Muscle of back (tissue), 11 donors: ENCODE results near the gene HNRNPF. TPM values are rescaled to one million over a fixed set of nuclear protein-coding genes. Genes with fewer than 3 reads are reported as not detected.

ENCODE experiments used
- DNase-seq, 3 donors: peaks; one replicate each; pipeline versions ENCODE4 v3.0.0 to v3.0.0-alpha.2; 2013
- polyA plus RNA-seq, 10 donors: library from polyadenylated mRNA; unstranded; fragments of 120-200 nt; gene quantifications; one replicate each; pipeline ENCODE4 v1.2.1, GENCODE V29; 2013; ENCODE audit not compliant: insufficient read length in 10 of 10

Gene HNRNPF
- polyA plus RNA-seq, 10 donors, result 102 to 147 (median 110) TPM

DNA sequence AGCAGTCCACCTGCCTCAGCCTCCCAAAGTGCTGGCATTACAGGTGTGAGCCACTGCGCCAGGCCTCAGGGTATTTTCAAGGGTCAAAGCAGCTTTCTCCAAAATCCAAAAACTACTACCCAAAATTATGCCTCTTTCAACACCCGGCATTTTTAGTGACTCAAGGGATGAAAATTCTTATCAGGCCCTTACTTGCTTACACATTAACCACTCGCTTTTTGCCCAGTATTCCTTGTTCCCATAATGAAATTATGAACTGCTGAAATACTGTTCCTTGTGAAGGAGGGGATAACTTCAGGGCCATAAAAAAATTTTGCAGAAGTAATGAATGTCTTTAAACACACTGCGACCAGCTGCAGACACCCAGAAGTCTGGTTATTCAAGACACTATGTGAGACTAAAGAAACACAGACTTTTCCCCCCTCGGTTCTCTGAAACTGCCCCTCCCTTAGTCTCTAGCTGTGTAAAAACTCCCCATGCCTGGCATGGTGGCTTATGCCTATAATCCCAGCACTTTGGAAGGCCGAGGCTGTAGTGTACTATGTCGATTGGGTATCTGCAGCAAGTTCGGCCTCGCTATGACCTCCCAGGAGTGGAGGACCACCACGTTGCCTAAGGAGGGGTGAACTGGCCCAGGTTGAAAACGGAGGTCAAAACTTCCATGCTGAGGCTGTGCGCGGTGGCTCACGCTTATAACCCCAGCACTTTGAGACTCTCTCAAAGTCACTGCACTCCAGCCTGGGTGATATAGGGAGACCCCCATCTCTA lies 25.6 kb downstream of the HNRNPF start:
- DNase-seq, result no peak

- no peak for DNase-seq
Measured at GRCh38 chr10:43380610-43381222, 28.3 kb downstream of the HNRNPF start.

- DNase-seq, result no peak
Measured at GRCh38 chr10:43377424-43377883, 31.5 kb downstream of the HNRNPF start.

DNA sequence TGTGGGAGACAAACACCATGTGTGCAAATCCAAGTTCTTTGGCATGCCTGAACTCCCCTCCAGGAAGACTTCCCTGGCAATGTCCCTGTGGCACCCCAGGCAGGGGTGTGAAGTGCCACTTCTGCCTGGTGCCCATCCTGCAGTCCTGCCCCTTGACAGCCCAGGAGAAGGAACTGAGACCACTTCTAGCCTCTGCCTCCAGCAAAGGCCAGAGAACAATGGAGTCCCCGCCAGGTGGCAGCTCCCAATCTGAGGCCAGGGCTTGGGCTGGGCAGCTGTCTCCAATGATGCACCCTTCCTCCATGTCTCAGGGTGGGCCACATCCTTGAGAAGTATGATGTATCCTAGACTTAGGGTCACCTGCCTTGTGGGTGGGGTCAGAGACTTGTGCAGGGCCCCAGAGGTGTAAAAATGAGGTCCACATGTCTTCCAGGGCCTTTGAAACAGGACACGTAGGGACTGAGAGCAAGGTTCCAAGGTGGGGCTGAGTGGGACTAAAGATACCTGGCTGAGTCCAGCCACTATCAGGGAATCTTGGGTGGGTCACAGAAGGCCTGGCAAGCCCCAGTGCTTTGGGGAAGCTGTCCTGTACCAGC lies 32.1 kb downstream of the HNRNPF start:
- no peak for DNase-seq

DNA sequence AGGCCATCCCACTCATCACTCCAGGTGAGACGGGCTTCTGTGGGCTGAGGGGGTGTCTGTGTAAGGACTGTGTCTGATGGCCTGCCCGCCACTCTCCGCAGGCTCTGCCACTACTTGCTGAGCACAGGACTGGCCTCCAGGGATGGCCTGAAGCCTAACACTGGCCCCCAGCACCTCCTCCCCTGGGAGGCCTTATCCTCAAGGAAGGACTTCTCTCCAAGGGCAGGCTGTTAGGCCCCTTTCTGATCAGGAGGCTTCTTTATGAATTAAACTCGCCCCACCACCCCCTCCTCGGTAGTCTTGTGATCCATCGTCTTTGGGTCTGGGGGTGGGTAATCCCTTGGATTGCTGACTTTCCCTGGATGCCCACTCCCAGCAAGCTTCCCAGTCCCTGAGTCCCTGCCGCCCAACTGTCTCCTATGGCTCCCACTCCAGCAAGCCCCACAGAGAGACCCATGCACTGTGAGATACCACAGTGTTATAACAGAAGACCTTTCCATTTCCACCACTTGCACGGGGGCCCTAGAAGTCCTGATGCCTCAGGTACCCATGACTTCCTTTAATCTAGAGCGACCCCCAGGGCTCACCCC lies 32.8 kb downstream of the HNRNPF start:
- DNase-seq, result no peak

DNA sequence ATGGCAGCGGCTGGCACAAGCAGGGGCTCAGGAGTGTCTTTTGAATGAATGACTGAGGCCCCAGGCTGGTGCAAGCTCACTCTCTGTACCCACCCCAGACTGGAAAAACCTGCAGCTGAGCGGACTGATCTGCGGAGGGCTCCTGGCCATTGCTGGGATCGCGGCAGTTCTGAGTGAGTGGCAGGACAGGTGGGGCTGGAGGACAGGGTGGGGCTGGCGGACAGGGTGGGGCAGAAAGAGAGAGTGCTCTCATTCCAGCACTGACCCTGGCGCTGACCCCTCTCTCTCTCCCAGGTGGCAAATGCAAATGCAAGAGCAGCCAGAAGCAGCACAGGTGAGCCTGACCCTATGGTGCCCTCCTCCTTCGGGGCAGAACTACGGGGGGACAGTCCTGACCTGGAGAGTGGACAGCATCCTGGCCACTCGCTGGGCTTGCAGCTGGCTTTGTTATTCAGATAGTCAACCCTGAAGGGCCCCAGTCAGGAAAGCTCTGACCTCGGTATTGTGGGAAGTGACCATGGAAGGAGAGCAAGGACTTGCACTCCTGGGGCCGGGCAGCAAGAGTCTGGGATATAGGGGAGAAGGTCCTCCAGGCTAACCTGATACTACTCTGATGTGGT lies 33.5 kb downstream of the HNRNPF start:
- no peak for DNase-seq

DNA sequence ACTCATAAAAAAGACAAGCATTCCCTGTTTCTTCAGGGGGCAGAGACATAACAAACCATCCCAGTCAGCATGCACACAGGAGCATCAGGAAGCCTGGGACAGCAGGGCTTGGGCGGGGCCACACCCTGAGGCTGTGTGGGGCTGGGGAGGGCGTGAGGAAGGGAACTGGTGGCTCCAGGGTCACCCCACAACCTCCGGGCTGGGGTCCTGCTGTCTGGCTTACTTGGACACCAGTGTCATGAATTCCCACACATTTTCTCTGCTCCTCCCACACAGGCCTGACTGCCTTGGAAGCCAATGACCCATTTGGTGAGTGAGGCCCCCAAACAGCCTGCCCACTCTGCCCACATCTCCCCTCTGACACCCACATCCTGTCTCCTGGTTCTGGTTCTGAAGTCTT lies 34.8 kb downstream of the HNRNPF start:
- no peak for DNase-seq

DNA sequence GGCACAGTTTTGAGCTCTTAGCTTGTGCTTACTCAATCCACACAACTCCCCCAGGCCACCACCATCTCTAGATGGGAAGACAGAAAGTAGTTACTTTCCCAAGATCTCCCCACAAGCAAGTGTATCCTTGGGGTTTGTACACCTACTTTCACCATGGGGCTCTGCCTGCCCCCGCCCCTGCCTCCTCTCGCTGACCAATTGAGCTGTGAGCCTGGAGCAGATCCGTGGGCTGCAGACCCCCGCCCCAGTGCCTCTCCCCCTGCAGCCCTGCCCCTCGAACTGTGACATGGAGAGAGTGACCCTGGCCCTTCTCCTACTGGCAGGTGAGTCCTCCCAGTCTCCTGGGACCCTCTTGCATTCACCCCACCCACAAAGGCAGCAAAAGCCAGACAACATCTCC lies 35.5 kb downstream of the HNRNPF start:
- DNase-seq, result no peak

DNA sequence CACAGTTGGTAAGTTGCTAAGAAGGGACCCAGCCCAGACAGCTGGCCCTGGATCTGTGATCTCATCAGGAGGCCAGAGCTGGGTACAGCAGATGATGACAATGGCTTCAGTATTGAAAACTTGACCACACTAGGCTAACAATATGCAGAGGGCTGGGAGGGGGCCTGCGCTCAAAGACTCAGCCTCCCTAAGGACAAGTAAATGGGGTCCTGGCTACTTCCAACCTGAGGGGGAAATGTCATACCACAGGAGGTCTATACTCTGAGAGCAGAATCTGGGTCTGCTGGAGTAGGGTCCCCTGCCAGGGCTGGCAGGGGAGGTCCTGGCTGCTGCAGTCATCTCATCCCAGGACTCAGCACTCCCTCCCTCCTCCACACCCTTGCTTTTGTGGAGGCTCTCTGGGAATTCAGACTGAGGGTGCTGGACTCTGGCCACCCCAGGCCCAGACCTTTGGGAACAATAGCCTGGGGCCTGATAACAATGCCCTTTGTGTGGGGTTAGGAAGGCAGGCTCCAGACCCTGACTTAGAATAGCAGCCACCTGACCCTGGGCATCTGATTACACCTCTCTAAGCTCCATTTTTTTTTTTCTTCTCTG lies 36.1 kb downstream of the HNRNPF start:
- DNase-seq, result no peak

- no peak for DNase-seq
Measured at GRCh38 chr10:43371418-43371817, 37.6 kb downstream of the HNRNPF start, which contains the start of gene FXYD4. Gene FXYD4, plus strand, starts transcription at chr10:43371636. Its CDS starts 2,111 bp downstream, at chr10:43373747.

GRCh38 chr10:43370671-43371215 lies 38.2 kb downstream of the HNRNPF start:
- no peak for DNase-seq

DNA sequence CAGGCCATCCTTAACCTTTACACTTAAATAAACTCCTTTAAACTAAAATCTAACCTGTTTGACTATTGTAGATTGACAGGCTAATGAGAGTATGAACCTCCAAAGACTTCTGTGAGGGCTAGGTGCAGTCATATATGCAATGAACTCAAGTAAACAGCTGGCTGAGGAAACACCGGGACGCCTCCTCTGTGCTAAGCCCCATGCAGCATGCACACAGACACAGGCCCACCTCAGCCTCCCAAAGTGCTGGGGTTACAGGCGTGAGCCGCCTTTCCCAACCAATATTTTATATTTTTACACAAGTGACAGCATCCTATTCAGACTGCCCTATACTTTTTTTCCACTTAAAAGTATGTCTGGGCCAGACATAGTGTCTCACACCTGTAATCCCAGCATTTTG lies 39.1 kb downstream of the HNRNPF start:
- no peak for DNase-seq

GRCh38 chr10:43365001-43365400 lies 44.0 kb downstream of the HNRNPF start:
- DNase-seq, result no peak

DNA sequence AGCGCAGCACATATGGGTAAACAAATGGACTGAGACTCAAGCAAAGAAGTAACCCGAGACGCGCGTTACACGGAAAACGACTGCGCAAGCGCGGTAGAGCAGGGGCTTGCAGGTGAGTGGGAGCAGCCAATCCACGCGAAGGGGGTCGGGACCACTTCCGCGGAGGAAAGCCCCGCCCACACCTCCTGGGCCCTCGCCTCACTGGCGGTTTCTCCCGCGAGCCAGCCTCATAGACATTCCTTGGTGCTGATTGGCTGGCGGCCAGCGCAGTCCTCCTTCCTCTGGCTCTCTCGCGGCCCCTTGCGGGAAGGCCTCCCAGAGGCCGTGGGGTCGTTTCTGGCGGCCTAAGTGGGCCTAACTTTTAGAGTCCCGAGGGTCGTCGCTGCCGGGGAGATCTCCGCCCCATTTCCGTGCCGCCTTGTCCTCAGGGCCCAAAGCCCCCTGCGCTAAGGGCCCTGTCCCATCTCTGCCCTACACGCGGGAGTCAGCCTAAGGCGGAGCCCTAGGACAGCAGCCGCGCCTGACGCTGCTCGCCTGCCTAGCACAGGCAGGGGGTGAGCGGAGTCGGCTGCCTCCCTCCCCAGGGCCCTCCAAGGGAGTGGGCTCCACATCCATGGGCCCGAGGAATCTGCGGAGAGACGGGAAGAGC lies 46.7 kb downstream of the HNRNPF start:
- peak; percentile 87 to 95 (median 87) for DNase-seq

GRCh38 chr10:43361547-43362190 lies 47.3 kb downstream of the HNRNPF start:
- DNase-seq, result peak in 1 of 3 donors; percentile 31

- DNase-seq, result no peak
Measured at GRCh38 chr10:43360086-43360485, 48.9 kb downstream of the HNRNPF start.

GRCh38 chr10:43355749-43356371 lies 53.1 kb downstream of the HNRNPF start:
- no peak for DNase-seq

DNA sequence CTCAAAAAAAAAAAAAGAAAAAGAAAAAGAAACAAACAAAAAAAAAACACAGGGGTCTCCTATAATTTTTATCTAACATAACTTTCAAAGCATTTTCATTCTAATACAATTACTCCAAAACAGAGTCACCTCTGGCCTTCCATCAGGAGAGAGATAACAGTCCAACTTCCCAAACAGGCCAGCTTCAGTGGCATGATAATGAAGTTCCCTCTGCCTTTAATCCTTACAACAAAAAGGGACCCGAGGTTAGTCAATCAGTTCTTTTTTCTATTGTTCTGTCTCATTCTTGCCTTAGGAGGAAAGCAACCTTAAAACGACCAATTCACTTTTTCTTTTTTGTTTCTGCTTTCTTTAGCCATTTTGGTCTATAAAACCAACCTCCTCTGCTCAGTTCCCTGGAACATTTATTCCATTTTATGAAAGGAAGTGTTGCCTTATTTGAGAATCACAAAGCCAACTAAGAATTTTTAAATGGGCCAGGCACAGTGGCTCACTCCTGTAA lies 54.1 kb downstream of the HNRNPF start:
- DNase-seq, result no peak

DNA sequence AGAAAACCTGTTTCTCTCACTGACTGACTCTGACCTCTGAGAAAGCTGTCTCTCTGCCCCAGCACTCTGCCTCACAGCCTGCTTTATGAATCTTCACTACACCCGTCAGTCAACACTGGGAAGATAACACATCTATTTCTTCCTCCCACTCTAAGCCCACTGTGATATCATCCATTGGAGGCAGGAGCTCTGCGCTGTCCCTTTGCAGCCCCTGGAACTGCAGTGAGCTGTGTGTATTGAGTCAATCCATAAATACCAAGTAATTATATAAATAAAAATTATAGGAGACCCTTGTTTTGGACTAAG lies 54.7 kb downstream of the HNRNPF start:
- DNase-seq, result no peak
